Effector memory CD4-positive, alpha-beta T cell (primary cell): ENCODE results near the gene TMEM109.

Experiments
- DNase-seq, 3 donors: peaks; one replicate each; pipeline ENCODE4 v3.0.0-alpha.2; 2020
- H3K27ac ChIP-seq: 2 replicates; pipeline ENCODE4 v1.7.0; 2013; ENCODE audit warnings: mild to moderate bottlenecking, low read length, moderate library complexity; ENCODE audit not compliant: insufficient read depth, poor library complexity, severe bottlenecking
- H3K27me3 ChIP-seq: replicated peaks from 2 replicates; pipeline ENCODE4 v1.7.0; 2013; ENCODE audit warnings: mild to moderate bottlenecking, low read length; ENCODE audit not compliant: insufficient read depth, control insufficient read depth, poor library complexity, severe bottlenecking
- H3K36me3 ChIP-seq: 2 replicates; pipeline ENCODE4 v1.7.0; 2013; ENCODE audit warnings: mild to moderate bottlenecking, low read length, moderate library complexity; ENCODE audit not compliant: control insufficient read depth, insufficient read depth
- H3K4me1 ChIP-seq: 2 replicates; pipeline ENCODE4 v1.7.0; 2013; ENCODE audit warnings: low read length, mild to moderate bottlenecking; ENCODE audit not compliant: control insufficient read depth, insufficient read depth, poor library complexity, severe bottlenecking
- H3K4me3 ChIP-seq: 2 replicates; pipeline ENCODE4 v1.7.0; 2013; ENCODE audit warnings: low read length, low read depth, mild to moderate bottlenecking; ENCODE audit not compliant: insufficient read depth, poor library complexity, severe bottlenecking
- H3K9me3 ChIP-seq: 2 replicates; pipeline ENCODE4 v1.7.0; 2013; ENCODE audit warnings: mild to moderate bottlenecking, low read length, moderate library complexity; ENCODE audit not compliant: control insufficient read depth

Gene TMEM109

DNA sequence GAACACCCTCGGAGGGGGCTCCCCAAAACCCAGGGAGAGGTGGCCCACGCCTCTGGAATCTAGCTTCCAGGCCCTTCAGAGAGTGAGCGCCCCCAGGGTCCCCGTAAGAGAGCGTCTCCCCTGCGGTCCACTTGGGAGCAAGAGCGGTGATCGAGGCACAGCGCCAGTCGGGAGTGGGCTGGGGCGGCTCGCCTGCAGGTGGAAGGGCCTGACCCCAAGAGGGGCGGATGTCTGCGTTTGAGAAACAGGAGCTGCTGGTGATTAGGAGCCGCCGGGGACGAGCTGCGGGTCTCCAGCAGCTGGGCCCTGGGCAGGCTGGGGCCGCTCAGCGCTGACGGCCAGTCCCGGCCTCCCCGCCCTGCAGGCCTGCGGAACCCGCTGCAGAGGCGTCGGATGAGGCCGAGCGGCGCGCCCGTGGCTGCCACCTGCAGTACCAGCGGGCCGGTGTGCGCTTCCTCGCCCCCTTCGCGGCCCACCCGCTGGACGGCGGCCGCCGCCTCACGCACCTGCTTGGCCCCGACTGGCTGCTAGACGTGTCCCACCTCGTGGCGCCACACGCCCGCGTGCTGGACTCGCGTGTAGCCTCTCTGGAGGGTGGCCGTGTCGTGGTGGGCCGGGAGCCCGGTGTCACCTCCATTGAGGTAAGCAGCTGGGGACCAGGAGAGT, 20.3 kb downstream of the TMEM109 start:
- Histone ChIP-seq H3K4me1 (no peaks in the 10 kb centered on the region), H3K9me3 (no peaks in the 10 kb centered on the region), H3K4me3 (no peak overlapping the region), H3K36me3 (no peaks in the 10 kb centered on the region), H3K27me3 (peaks cover 3% of the 10 kb centered on the region), H3K27ac (no peak overlapping the region)
- no peak for DNase-seq

DNA sequence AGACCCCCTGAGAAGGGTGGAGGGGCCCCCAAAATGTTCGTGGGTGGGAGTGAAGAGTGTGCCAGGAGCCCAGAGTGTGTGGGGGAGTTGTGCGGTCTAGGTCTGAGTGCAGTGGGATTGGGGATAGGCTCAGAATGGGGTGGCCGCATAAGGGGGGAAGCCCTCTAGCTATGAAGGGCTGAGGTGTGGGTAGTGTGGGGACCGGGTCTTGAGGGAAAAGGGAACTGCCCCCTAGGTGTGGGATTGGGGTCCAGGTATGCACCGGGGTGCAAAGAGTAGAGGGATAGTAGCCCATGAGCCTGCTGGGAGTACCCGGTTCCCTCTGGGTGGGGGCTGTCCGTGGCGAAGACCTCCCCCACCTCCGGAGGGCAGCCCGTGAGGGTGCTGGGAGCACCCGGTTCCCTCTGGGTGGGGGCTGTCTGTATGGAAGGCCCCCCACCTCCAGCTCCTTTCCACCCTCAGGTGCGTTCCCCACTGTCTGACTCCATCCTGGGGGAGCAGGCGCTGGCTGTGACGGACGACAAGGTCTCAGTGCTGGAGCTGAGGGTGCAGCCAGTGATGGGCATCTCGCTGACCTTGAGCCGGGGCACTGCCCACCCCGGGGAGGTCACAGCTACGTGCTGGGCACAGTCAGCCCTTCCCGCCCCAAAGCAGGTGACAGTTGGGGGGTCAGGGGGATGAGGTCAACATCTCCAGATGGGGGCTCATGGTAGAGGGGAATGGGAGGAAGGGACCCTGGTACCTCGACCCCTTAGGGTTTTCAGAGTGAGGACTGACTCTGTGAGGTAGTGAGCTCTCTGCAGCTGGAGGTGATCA, 21.0 kb downstream of the TMEM109 start:
- no peak overlapping the region for H3K27ac ChIP-seq
- H3K27me3 ChIP-seq = peaks cover 3% of the 10 kb centered on the region
- H3K4me1 ChIP-seq = no peaks in the 10 kb centered on the region
- H3K4me3 ChIP-seq = no peak overlapping the region
- DNase-seq = no peak
- H3K36me3 ChIP-seq = no peaks in the 10 kb centered on the region
- H3K9me3 ChIP-seq = no peaks in the 10 kb centered on the region

DNA sequence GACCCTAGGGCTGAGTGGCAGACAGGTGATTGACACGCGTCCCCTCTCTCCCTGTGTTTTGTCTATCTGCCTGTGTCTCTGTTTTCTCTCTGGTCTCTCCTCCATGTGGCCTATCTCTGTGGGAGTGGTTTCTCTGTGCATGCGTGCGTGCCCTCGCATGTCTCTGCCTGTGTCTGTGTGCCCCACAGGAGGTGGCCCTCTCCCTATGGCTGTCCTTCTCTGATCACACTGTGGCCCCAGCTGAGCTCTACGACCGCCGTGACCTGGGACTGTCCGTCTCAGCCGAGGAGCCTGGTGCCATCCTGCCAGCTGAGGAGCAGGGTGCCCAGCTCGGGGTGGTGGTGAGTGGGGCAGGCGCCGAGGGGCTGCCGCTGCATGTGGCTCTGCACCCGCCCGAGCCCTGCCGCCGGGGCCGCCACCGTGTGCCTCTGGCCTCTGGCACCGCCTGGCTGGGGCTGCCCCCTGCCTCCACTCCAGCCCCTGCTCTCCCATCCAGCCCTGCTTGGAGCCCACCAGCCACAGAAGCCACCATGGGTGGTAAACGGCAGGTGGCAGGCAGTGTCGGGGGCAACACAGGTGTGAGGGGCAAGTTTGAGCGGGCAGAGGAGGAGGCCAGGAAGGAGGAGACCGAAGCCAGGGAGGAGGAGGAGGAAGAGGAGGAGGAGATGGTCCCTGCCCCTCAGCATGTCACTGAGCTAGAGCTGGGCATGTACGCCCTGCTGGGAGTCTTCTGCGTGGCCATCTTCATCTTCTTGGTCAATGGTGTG, 21.9 kb downstream of the TMEM109 start:
- Histone ChIP-seq H3K4me3 (no peak overlapping the region), H3K4me1 (no peaks in the 10 kb centered on the region), H3K27me3 (peaks cover 3% of the 10 kb centered on the region), H3K36me3 (no peaks in the 10 kb centered on the region), H3K27ac (no peak overlapping the region), H3K9me3 (no peaks in the 10 kb centered on the region)
- no peak for DNase-seq

DNA sequence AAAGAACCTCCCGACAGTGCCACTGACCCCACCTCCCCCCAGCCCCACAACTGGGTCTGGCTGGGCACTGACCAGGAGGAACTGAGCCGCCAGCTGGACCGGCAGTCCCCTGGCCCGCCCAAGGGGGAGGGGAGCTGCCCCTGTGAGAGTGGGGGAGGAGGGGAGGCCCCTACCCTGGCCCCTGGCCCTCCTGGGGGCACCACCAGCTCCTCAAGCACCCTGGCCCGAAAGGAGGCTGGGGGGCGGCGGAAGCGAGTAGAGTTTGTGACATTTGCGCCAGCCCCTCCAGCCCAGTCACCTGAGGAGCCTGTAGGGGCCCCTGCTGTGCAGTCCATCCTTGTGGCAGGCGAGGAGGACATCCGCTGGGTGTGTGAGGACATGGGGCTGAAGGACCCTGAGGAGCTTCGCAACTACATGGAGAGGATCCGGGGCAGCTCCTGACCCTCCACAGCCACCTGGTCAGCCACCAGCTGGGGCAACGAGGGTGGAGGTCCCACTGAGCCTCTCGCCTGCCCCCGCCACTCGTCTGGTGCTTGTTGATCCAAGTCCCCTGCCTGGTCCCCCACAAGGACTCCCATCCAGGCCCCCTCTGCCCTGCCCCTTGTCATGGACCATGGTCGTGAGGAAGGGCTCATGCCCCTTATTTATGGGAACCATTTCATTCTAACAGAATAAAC, 22.6 kb downstream of the TMEM109 start:
- Histone ChIP-seq H3K4me1 (no peaks in the 10 kb centered on the region), H3K27ac (no peak overlapping the region), H3K36me3 (no peaks in the 10 kb centered on the region), H3K4me3 (no peak overlapping the region), H3K27me3 (peaks cover 3% of the 10 kb centered on the region), H3K9me3 (no peaks in the 10 kb centered on the region)
- DNase-seq = no peak

DNA sequence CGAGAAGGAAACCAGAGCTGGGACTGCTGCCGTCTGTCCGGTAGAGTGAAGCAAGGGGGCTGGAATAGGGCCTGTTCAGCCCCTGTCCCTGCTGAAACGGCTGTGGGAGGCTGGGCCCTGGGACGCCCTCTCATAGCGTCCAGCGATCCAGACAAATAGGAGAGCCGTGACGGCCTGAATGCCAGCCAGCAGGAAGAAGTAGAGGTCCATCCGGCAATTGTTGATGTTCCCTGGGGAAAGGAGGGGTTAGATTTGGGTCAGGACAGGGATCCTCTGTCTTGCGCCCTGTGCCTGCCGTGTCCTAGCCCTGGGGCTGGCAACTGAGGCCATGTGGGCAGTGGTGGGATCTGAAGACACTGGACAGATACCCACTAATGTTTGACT, 23.2 kb downstream of the TMEM109 start:
- Histone ChIP-seq H3K4me1 (no peaks in the 10 kb centered on the region), H3K27ac (no peak overlapping the region), H3K4me3 (no peak overlapping the region), H3K9me3 (no peaks in the 10 kb centered on the region), H3K27me3 (peaks cover 3% of the 10 kb centered on the region), H3K36me3 (no peaks in the 10 kb centered on the region)
- DNase-seq = no peak

DNA sequence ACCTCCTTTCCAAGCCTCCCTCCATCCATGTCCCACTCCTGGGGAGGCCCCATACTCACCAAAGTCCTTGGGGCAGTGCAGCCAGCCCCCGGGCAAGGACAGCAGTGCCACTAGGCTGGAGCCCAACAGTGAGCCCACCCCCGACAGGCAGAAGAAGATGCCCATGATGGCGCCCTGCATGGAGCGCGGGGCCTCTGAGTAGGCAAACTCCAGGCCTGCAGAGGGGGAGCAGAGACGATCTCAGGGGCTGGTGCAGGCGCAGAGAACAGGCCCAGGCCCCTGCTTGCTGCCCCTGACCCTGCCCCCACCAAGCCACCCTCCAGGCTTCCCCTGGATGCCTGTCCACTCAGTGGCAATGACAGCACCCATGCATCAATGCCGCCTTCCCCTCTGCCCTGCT, 23.9 kb downstream of the TMEM109 start:
- Histone ChIP-seq H3K4me3 (no peak overlapping the region), H3K9me3 (no peaks in the 10 kb centered on the region), H3K36me3 (no peaks in the 10 kb centered on the region), H3K27ac (no peak overlapping the region), H3K4me1 (no peaks in the 10 kb centered on the region), H3K27me3 (peaks cover 3% of the 10 kb centered on the region)
- DNase-seq = no peak

DNA sequence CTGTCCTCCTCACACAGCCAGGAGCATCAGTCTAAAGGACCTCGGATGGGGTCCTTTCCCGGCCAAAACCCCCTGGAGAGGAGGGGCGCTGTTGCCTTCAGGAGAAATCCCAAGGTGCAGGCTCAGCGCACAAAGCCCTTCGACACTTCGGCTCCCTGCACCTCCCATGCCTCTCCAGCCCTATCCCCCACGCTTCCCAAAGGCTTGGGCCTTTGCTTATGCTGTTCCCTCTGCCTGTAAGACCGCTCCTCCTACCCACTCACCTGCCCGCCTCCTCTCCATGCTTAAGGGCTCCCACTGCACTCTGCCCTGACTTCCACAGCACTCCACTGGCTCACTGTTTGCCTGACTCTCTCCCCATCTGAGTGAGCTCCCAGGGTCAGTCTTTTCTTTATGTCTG, 24.5 kb downstream of the TMEM109 start:
- no peaks in the 10 kb centered on the region for H3K36me3 ChIP-seq
- no peaks in the 10 kb centered on the region for H3K4me1 ChIP-seq
- DNase-seq = no peak
- no peaks in the 10 kb centered on the region for H3K9me3 ChIP-seq
- H3K27me3 ChIP-seq = peaks cover 3% of the 10 kb centered on the region
- H3K27ac ChIP-seq = no peak overlapping the region
- no peak overlapping the region for H3K4me3 ChIP-seq

DNA sequence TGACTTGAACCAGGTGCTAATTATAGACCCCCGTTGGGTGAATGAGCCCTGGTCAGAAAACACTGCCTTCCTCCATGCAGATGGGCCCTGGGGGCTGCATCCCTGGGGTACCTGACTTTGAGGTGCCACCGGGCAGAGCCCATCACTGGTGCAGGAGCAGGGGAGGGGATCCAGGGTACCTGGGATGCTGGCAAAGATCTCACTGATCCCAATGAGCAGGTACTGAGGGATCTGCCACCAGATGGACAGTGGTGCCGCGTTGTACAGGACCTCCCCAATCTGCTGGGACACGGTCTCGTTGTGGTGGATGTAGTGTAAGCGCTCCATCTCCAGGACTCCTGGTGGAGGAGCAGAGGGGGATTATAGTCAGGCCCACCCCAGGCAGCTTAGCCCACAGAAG, 25.3 kb downstream of the TMEM109 start:
- Histone ChIP-seq H3K27me3 (peaks cover 3% of the 10 kb centered on the region), H3K27ac (no peak overlapping the region), H3K4me3 (no peak overlapping the region), H3K9me3 (no peaks in the 10 kb centered on the region), H3K4me1 (no peaks in the 10 kb centered on the region), H3K36me3 (no peaks in the 10 kb centered on the region)
- no peak for DNase-seq

DNA sequence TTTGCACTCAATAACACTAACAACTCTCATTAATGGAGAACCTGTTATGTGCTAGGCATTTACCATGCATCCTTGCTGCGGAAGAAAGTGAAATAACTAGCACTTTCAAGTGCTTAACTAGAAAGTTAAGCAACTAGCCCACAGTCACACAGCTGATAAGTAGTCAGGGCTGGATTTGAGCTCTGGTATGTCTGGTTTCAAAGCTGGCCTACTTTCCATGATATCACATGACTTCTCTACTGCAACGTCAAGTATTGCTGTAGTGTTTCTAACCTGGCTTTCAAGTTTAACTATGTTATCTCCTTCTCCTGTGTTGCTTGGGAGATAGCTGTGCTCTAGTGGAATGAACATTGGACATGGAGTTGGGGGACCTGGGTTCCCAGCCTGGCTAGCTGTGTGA, 25.9 kb downstream of the TMEM109 start:
- Histone ChIP-seq H3K27ac (no peak overlapping the region), H3K4me1 (no peaks in the 10 kb centered on the region), H3K36me3 (no peaks in the 10 kb centered on the region), H3K9me3 (no peaks in the 10 kb centered on the region), H3K4me3 (no peak overlapping the region), H3K27me3 (peaks cover under 1% of the 10 kb centered on the region)
- no peak for DNase-seq
